Activated CD8-positive, alpha-beta memory T cell treated with anti-CD3 and anti-CD28 coated beads for 1 hour (primary cell): ENCODE measurements around the gene VSTM2L.
"Not testable (repeated sequence)": the region's sequence is repeated elsewhere in the genome, so short reads cannot be mapped to it uniquely, and the experiment has no call there.

ENCODE experiments used
- DNase-seq, 2 donors: peaks; one replicate each; pipeline ENCODE4 v3.0.0-alpha.2; 2020; ENCODE audit warnings: low read depth in 1 of 2; ENCODE audit errors: extremely low read depth in 1 of 2

The VSTM2L gene

GRCh38 chr20:37902504-37903313, at the start of gene VSTM2L:
VSTM2L (plus strand) TSS chr20:37903127; CDS start chr20:37903351, 224 bp downstream.
- no peak for DNase-seq

- no peak for DNase-seq
Measured at GRCh38 chr20:37853823-37854375, 49.0 kb upstream of the VSTM2L start.

GRCh38 chr20:37856034-37856433, 46.9 kb upstream of the VSTM2L start:
- DNase-seq = not testable (repeated sequence)

- DNase-seq = no peak
Measured at GRCh38 chr20:37856932-37857660, 45.8 kb upstream of the VSTM2L start.

- no peak for DNase-seq
Measured at GRCh38 chr20:37859406-37860171, 43.3 kb upstream of the VSTM2L start.

GRCh38 chr20:37863289-37863688, 39.6 kb upstream of the VSTM2L start:
- no peak for DNase-seq

GRCh38 chr20:37864298-37864697, 38.6 kb upstream of the VSTM2L start:
- DNase-seq = no peak

GRCh38 chr20:37866051-37866450, 36.9 kb upstream of the VSTM2L start:
- no peak for DNase-seq

- no peak for DNase-seq
Measured at GRCh38 chr20:37867289-37868195, 35.4 kb upstream of the VSTM2L start.

- no peak for DNase-seq
Measured at GRCh38 chr20:37868851-37869333, 34.0 kb upstream of the VSTM2L start.

GRCh38 chr20:37869334-37869861, 33.5 kb upstream of the VSTM2L start:
- no peak for DNase-seq

GRCh38 chr20:37870294-37870693, 32.6 kb upstream of the VSTM2L start:
- no peak for DNase-seq

GRCh38 chr20:37871751-37872150, 31.2 kb upstream of the VSTM2L start:
- no peak for DNase-seq

GRCh38 chr20:37872161-37872560, 30.8 kb upstream of the VSTM2L start:
- no peak for DNase-seq

- no peak for DNase-seq
Measured at GRCh38 chr20:37873884-37874283, 29.0 kb upstream of the VSTM2L start.

GRCh38 chr20:37875460-37876175, 27.3 kb upstream of the VSTM2L start:
- DNase-seq = no peak

GRCh38 chr20:37876863-37877262, 26.1 kb upstream of the VSTM2L start:
- DNase-seq = no peak

- DNase-seq = no peak
Measured at GRCh38 chr20:37877832-37878772, 24.8 kb upstream of the VSTM2L start.
